HepG2 (cell line): Measurements from ENCODE around the gene CCDC91. TPM values are rescaled to one million over a fixed set of nuclear protein-coding genes. Genes with fewer than 3 reads are reported as not detected.
"Not testable (repeated sequence)": the region's sequence is repeated elsewhere in the genome, so short reads cannot be mapped to it uniquely, and the experiment has no call there.

ENCODE experiments used
- ATAC-seq: fragments of 200-7000 bp; cut with Tn5 transposase; 3 replicates; pipeline ENCODE4 v1.9.1; 2020; ENCODE audit warnings: mild to moderate bottlenecking, moderate library complexity
- BruUV-seq: library from RNA; stranded (reverse); fragments of 400-500 nt; replicated peaks from 2 replicates; lab custom pipeline; 2021; lab: Mats Ljungman, UMichigan
- CTCF ChIA-PET: fragments of 300-600 bp; formaldehyde crosslinking; extraction: SDS; loops from one replicate; lab custom pipeline; 2021; ENCODE audit warnings: low total read pairs, inconsistent platforms, low intra/inter-chr PET ratio; lab: Yijun Ruan, JAX
- POLR2A ChIA-PET: fragments of 350-600 bp; sonication (Branson Sonifier 250); formaldehyde crosslinking; loops from one replicate; lab custom pipeline; 2020; ENCODE audit warnings: antibody characterized with exemption, inconsistent platforms; lab: Yijun Ruan, JAX
- DNase-seq: peaks from one replicate; pipeline ENCODE4 v3.0.0-alpha.2; 2015; ENCODE audit warnings: low spot score
- FAIRE-seq: peaks from 3 replicates; lab custom pipeline; 2011; peaks lifted over from hg19 to GRCh38; lab: Jason Lieb, UNC
- H2AFZ ChIP-seq: one replicate; pipeline ENCODE4 v1.6.1; 2011; ENCODE audit warnings: low read length, inconsistent platforms
- H3K27ac ChIP-seq: fragments of 300-600 bp; 3 replicates; pipeline ENCODE4 v1.8.0; 2011; ENCODE audit warnings: mixed run types, mild to moderate bottlenecking, mixed read lengths, low read length, inconsistent platforms; ENCODE audit not compliant: insufficient read depth; ENCODE audit errors: extremely low read length
- H3K27me3 ChIP-seq, 2 experiments: fragments of 200-600 bp in 1 of 2; 2 replicates in 1 of 2; 3 replicates in 1 of 2; pipeline versions ENCODE4 v1.6.0 to v1.8.0; 2011; ENCODE audit warnings: low read length in 2 of 2, mild to moderate bottlenecking in 2 of 2, moderate library complexity in 2 of 2, inconsistent platforms in 1 of 2; ENCODE audit not compliant: insufficient read depth in 2 of 2, control insufficient read depth in 1 of 2
- H3K36me3 ChIP-seq, 2 experiments: fragments of 200-600 bp in 1 of 2; replicated peaks in 1 of 2; 2 replicates in 1 of 2; 3 replicates in 1 of 2; pipeline versions ENCODE4 v1.5.1 to v1.8.0; 2011; ENCODE audit warnings: low read length in 2 of 2, inconsistent platforms in 1 of 2; ENCODE audit not compliant: insufficient read depth in 2 of 2, control insufficient read depth in 1 of 2
- H3K4me1 ChIP-seq: 2 replicates; pipeline ENCODE4 v1.5.1; 2012; ENCODE audit warnings: low read length, inconsistent platforms; ENCODE audit not compliant: insufficient read depth
- H3K4me2 ChIP-seq: 2 replicates; pipeline ENCODE4 v1.6.0; 2011; ENCODE audit warnings: low read depth, low read length, inconsistent platforms
- H3K4me3 ChIP-seq, 3 experiments: fragments of 200-600 bp in 1 of 3; sonication (generic), shearing (Covaris generic) in 1 of 3; replicated peaks in 1 of 3; 2 replicates each; pipeline ENCODE4 v1.5.1; 2011 to 2016; ENCODE audit warnings: low read length in 3 of 3, inconsistent platforms in 2 of 3, low read depth in 2 of 3, mild to moderate bottlenecking in 2 of 3, control low read depth in 1 of 3, mixed read lengths in 1 of 3; ENCODE audit not compliant: insufficient read depth in 1 of 3
- H3K79me2 ChIP-seq: one replicate; pipeline ENCODE4 v1.6.1; 2011; ENCODE audit warnings: low read length, inconsistent platforms; ENCODE audit not compliant: insufficient read depth
- H3K9ac ChIP-seq: 2 replicates; pipeline ENCODE4 v1.6.0; 2011; ENCODE audit warnings: mild to moderate bottlenecking, low read depth, low read length, inconsistent platforms; ENCODE audit not compliant: insufficient read depth
- H3K9me3 ChIP-seq: 2 replicates; pipeline ENCODE4 v1.5.1; 2012; ENCODE audit warnings: mild to moderate bottlenecking, low read length
- H4K20me1 ChIP-seq: 2 replicates; pipeline ENCODE4 v1.6.0; 2011; ENCODE audit warnings: inconsistent platforms, mild to moderate bottlenecking, low read length, moderate library complexity; ENCODE audit not compliant: insufficient read depth
- EED ChIP-seq: sonication (generic); formaldehyde crosslinking; IDR thresholded peaks from 2 replicates; pipeline ENCODE4 v1.5.0; 2020; ENCODE audit warnings: mild to moderate bottlenecking, missing genetic modification reagents
- KDM6A ChIP-seq: IDR thresholded peaks from 2 replicates; pipeline ENCODE4 v1.6.1; 2016; ENCODE audit warnings: low read depth
- KLF9 ChIP-seq: IDR thresholded peaks from 2 replicates; pipeline ENCODE4 v1.6.1; 2016; ENCODE audit warnings: low read depth
- ONECUT2 ChIP-seq: sonication (generic); formaldehyde crosslinking; IDR thresholded peaks from 2 replicates; pipeline ENCODE4 v1.4.0; 2020; ENCODE audit warnings: missing genetic modification reagents
- ZNF264 ChIP-seq: sonication (generic); formaldehyde crosslinking; IDR thresholded peaks from 2 replicates; pipeline ENCODE4 v1.4.0; 2020; ENCODE audit warnings: missing genetic modification reagents
- ZNF878 ChIP-seq: sonication (generic); formaldehyde crosslinking; IDR thresholded peaks from 2 replicates; pipeline ENCODE4 v1.8.1; 2023; ENCODE audit warnings: mild to moderate bottlenecking, missing genetic modification reagents, moderate library complexity
- WGBS: methylation state at CpG from one replicate; pipeline ENCODE4 v1.1.6; 2017; ENCODE audit warnings: low lambda C conversion rate; 5-methylcytosine and 5-hydroxymethylcytosine counted together
- in situ Hi-C: cut with HindIII; loops from 2 replicates; pipeline ENCODE4 v1.10.0; 2017; ENCODE audit warnings: low pct_unique_long_range_greater_than_20kb; ENCODE audit not compliant: extremely low pct_ligation_motif_present
- intact Hi-C: fragments of 100-400 bp; cut with micrococcal nuclease; formaldehyde crosslinking; loops from one replicate; pipeline ENCODE4 v1.10.0; 2022; ENCODE audit not compliant: unreplicated experiment
- polyA plus RNA-seq, 8 experiments: library from polyadenylated mRNA; depleted of rRNA in 3 of 8; stranded (reverse) in 7 of 8; unstranded in 1 of 8; fragments of >200 nt; fragmentation: Illumina TruSeq in 4 of 8; extraction: Trizol in 4 of 8; gene quantifications; 2 replicates each; pipeline versions ENCODE4 v1.2.1 to v1.2.3, GENCODE V29; 2011 to 2016; ENCODE audit warnings: low read depth in 4 of 8, missing spikeins in 1 of 8, mixed read lengths in 1 of 8; ENCODE audit not compliant: insufficient read depth in 1 of 8
- total RNA-seq, 5 experiments: library from RNA; depleted of rRNA; stranded (reverse); fragments of >200 nt; fragmentation: Illumina TruSeq; extraction: Trizol; gene quantifications; 2 replicates each; pipeline ENCODE4 v1.2.3, GENCODE V29; 2016; ENCODE audit warnings: low read depth in 1 of 5

Gene CCDC91
- total and polyA plus RNA-seq, 2 of the 13 experiments (the other 11 are each of a cell fraction or from before 2014, with no cell fraction given), result 9.8 to 15.8 TPM

DNA sequence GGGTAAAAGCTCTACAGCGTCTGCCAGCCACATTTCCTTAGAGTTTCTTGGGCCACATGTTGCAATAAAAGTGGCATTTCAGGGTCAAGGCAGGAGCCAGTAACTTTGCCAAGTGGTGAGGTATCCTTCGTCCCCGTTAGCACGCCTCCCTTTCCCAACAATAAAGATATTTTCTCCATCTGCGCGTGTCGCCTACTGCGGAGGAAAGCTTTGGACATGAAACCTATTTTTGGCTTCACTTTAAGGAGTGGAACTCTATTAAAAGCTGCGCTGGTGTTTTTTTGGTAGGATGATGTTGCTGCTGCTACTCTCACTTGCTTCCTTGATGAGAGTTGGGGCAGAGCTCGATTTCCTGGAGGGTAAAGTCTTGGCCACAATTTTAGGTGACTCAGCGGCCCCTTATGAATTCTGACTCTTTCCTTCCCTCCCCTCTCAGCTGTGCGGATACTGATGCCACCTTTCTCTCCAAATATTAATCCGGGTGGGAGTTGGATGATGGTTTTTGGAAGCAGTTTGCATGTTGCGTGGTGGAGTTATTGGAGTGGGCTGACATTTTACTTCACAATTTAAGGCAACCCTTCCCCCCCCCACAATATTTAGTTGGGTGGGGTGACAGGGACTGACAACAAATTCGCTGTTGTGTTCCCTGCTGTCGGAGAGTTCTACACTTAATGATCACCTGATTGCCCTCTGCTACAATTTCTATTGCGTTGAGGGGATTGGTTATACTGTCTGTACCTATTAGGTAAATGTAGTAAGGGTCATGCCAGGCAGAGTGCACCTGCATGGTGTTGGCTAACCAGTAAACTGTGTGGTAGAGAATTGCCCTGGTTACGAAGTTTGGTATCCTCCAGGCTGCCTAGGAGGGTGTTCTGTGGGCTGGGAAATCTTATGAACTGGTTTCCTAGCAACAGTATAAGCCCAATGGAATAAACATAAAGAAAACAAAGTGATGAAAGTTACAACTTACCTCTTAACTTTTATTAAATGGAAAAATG, 1.1 kb downstream of the CCDC91 start:
- ChIA-PET CTCF (no interaction called here), POLR2A (interaction anchor here (1.0 to 1.7 kb wide), 3 partner anchors 11 to 169 kb away, joined by 5 to 8 read pairs (median 6); no protein-coding TSS in a partner anchor)
- no peaks in the 10 kb centered on the region for H4K20me1 ChIP-seq
- no peaks in the 10 kb centered on the region for H3K36me3 ChIP-seq
- peak overlapping the region; percentile 78 to 93 (median 83) for H3K4me3 ChIP-seq
- ATAC-seq (peak; percentile 25), FAIRE-seq (no peak), DNase-seq (no peak)
- peaks cover 10% of the 10 kb centered on the region for H3K79me2 ChIP-seq
- TSS peak; percentile 68 for BruUV-seq
- H3K4me2 ChIP-seq, result peak overlapping the region; percentile 89
- peak overlapping the region; percentile 83 for H2AFZ ChIP-seq
- intact Hi-C loops (loop anchor here (1.0 kb wide), 1 partner anchor 37 kb away; no protein-coding TSS in a partner anchor), in situ Hi-C loops (no loop called here)
- TF ChIP-seq ZNF878 (CRISPR knock-in tag) (0 out of 2 replicates have a peak, but pooled peaks have one; percentile 2), ZNF264 (CRISPR knock-in tag) (0 out of 2 replicates have a peak, but pooled peaks have one; percentile 10), ONECUT2 (CRISPR knock-in tag) (no peak), KDM6A (CRISPR knock-in tag) (no peak)
- 55% methylated on average over 17 of the region's 18 CpGs for WGBS
- H3K9me3 ChIP-seq, result peaks cover 6% of the 10 kb centered on the region; the same call in 1 of the 2 replicates
- peaks cover 26% of the 10 kb centered on the region for H3K4me1 ChIP-seq
- H3K27me3 ChIP-seq, result no peaks in the 10 kb centered on the region; a peak in 1 of 5 replicates
- peak overlapping the region; percentile 93 for H3K9ac ChIP-seq
- H3K27ac ChIP-seq, result peak overlapping the region; percentile 84

- Histone ChIP-seq H2AFZ (no peak overlapping the region), H3K9me3 (peaks cover 6% of the 10 kb centered on the region; the same call in 1 of the 2 replicates), H3K4me2 (no peak overlapping the region), H3K27me3 (no peaks in the 10 kb centered on the region; a peak in 1 of 5 replicates), H3K79me2 (peaks cover 11% of the 10 kb centered on the region), H3K27ac (no peak overlapping the region), H3K9ac (no peak overlapping the region), H3K36me3 (no peaks in the 10 kb centered on the region), H3K4me3 (no peak overlapping the region; a peak in 1 of 6 replicates), H3K4me1 (peaks cover 26% of the 10 kb centered on the region), H4K20me1 (no peaks in the 10 kb centered on the region)
- POLR2A ChIA-PET, result no interaction called here
- intact Hi-C loops, result loop anchor here (1.0 kb wide), 1 partner anchor 36 kb away; no protein-coding TSS in a partner anchor
- CTCF ChIA-PET, result no interaction called here
- FAIRE-seq (no peak), ATAC-seq (no peak), DNase-seq (no peak)
- TF ChIP-seq KLF9 (no peak), EED (CRISPR knock-in tag) (no peak)
- in situ Hi-C loops, result no loop called here
- WGBS, result 63% methylated on average over 2 of the region's 2 CpGs
- no TSS peak for BruUV-seq
Measured at GRCh38 chr12:28192125-28192524, 1.9 kb downstream of the CCDC91 start.

DNA sequence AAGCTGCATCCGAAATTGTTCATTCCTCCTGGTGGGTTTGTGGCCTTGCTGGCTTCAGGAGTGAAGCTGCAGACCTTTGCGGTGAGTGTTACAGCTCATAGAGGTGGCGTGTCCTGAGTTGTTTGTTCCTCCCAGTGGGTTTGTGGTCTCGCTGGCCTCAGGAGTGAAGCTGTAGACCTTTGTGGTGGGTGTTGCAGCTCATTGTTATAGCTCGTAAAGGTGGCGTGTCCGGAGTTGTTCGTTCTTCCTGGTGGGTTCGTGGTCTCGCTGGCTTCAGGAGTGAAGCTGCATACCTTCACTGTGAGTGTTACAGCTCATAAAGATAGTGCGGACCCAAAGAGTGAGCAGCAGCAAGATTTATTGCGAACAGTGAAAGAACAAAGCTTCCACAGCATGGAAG, 4.4 kb downstream of the CCDC91 start:
- POLR2A ChIA-PET, DNase-seq, H3K4me3 ChIP-seq, H3K9me3 ChIP-seq, H2AFZ ChIP-seq, H4K20me1 ChIP-seq, H3K36me3 ChIP-seq, in situ Hi-C loops, ATAC-seq, CTCF ChIA-PET, BruUV-seq, intact Hi-C loops, FAIRE-seq, H3K9ac ChIP-seq, H3K27me3 ChIP-seq, H3K27ac ChIP-seq, H3K4me2 ChIP-seq: not testable (repeated sequence)
- H3K79me2 ChIP-seq, result peaks cover 11% of the 10 kb centered on the region
- 96% methylated on average over 10 of the region's 12 CpGs for WGBS
- peaks cover 21% of the 10 kb centered on the region for H3K4me1 ChIP-seq
